Neural cell (in vitro differentiated cells): ENCODE measurements around the gene TMEM121.
"Not testable (repeated sequence)": the region's sequence is repeated elsewhere in the genome, so short reads cannot be mapped to it uniquely, and the experiment has no call there.

Source experiments
- EP300 ChIP-seq: fragments of 450-650 bp; conservative IDR thresholded peaks from 2 replicates; pipeline ENCODE4 v1.6.1; 2014; ENCODE audit warnings: antibody characterized with exemption, mild to moderate bottlenecking, moderate library complexity; ENCODE audit not compliant: poor library complexity, severe bottlenecking
- EZH2 ChIP-seq: fragments of 200-600, 300-800 bp; shearing (Covaris generic), sonication (generic); IDR thresholded peaks from 2 replicates; pipeline ENCODE4 v1.6.1; 2014; ENCODE audit warnings: antibody characterized with exemption, low read length, borderline replicate concordance, mild to moderate bottlenecking; ENCODE audit not compliant: insufficient read depth, poor library complexity, severe bottlenecking
- POLR2AphosphoS5 ChIP-seq: IDR thresholded peaks from 2 replicates; pipeline ENCODE4 v1.6.1; 2012
- RAD21 ChIP-seq: fragments of 450-650 bp; conservative IDR thresholded peaks from 2 replicates; pipeline ENCODE4 v1.6.1; 2014; ENCODE audit warnings: antibody characterized with exemption, mild to moderate bottlenecking, moderate library complexity
- SMC3 ChIP-seq: fragments of 450-650 bp; conservative IDR thresholded peaks from 2 replicates; pipeline ENCODE4 v1.6.1; 2014; ENCODE audit warnings: antibody characterized with exemption, mild to moderate bottlenecking, moderate library complexity; ENCODE audit not compliant: poor library complexity
- TAF1 ChIP-seq: IDR thresholded peaks from 2 replicates; pipeline ENCODE4 v1.6.1; 2012; ENCODE audit warnings: low read depth
- TF ChIP-seq, protein P1 (sequence below): fragments of 450-650 bp; IDR thresholded peaks from 2 replicates; pipeline ENCODE4 v1.5.1; 2014; ENCODE audit warnings: antibody characterized with exemption, mild to moderate bottlenecking, moderate library complexity; ENCODE audit not compliant: poor library complexity, severe bottlenecking
- TF ChIP-seq, protein P2 (sequence below): IDR thresholded peaks from 2 replicates; pipeline ENCODE4 v1.6.1; 2012; ENCODE audit warnings: borderline replicate concordance

DNA sequence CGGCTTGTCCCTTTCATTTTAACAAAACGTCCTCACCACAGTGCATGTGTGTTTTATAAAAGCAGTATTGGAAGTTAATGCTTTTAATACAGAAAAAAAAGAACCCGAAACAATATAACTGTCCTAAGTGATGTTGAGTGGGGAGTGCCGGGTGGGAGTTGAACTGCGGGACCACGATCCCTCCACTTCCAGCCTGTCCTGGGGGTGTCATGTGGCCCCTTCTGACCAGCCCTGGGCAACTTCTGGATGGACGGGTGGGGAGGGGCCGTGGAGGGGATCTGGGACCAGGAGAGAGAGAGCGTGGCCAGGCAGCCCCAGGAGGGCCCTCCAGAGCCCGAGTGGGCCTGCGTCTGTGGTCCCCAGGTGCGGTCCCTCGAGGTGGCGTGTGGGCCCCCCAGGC is 35.0 kb downstream of the TMEM121 start:
- not testable (repeated sequence) for TF ChIP-seq EZH2, POLR2AphosphoS5, RAD21, EP300, SMC3, TAF1
- TF ChIP-seq, protein P1, sequence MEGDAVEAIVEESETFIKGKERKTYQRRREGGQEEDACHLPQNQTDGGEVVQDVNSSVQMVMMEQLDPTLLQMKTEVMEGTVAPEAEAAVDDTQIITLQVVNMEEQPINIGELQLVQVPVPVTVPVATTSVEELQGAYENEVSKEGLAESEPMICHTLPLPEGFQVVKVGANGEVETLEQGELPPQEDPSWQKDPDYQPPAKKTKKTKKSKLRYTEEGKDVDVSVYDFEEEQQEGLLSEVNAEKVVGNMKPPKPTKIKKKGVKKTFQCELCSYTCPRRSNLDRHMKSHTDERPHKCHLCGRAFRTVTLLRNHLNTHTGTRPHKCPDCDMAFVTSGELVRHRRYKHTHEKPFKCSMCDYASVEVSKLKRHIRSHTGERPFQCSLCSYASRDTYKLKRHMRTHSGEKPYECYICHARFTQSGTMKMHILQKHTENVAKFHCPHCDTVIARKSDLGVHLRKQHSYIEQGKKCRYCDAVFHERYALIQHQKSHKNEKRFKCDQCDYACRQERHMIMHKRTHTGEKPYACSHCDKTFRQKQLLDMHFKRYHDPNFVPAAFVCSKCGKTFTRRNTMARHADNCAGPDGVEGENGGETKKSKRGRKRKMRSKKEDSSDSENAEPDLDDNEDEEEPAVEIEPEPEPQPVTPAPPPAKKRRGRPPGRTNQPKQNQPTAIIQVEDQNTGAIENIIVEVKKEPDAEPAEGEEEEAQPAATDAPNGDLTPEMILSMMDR = not testable (repeated sequence)
- TF ChIP-seq, protein P2, sequence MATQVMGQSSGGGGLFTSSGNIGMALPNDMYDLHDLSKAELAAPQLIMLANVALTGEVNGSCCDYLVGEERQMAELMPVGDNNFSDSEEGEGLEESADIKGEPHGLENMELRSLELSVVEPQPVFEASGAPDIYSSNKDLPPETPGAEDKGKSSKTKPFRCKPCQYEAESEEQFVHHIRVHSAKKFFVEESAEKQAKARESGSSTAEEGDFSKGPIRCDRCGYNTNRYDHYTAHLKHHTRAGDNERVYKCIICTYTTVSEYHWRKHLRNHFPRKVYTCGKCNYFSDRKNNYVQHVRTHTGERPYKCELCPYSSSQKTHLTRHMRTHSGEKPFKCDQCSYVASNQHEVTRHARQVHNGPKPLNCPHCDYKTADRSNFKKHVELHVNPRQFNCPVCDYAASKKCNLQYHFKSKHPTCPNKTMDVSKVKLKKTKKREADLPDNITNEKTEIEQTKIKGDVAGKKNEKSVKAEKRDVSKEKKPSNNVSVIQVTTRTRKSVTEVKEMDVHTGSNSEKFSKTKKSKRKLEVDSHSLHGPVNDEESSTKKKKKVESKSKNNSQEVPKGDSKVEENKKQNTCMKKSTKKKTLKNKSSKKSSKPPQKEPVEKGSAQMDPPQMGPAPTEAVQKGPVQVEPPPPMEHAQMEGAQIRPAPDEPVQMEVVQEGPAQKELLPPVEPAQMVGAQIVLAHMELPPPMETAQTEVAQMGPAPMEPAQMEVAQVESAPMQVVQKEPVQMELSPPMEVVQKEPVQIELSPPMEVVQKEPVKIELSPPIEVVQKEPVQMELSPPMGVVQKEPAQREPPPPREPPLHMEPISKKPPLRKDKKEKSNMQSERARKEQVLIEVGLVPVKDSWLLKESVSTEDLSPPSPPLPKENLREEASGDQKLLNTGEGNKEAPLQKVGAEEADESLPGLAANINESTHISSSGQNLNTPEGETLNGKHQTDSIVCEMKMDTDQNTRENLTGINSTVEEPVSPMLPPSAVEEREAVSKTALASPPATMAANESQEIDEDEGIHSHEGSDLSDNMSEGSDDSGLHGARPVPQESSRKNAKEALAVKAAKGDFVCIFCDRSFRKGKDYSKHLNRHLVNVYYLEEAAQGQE = not testable (repeated sequence)
